ENCODE data around the gene CDH23.

DNA sequence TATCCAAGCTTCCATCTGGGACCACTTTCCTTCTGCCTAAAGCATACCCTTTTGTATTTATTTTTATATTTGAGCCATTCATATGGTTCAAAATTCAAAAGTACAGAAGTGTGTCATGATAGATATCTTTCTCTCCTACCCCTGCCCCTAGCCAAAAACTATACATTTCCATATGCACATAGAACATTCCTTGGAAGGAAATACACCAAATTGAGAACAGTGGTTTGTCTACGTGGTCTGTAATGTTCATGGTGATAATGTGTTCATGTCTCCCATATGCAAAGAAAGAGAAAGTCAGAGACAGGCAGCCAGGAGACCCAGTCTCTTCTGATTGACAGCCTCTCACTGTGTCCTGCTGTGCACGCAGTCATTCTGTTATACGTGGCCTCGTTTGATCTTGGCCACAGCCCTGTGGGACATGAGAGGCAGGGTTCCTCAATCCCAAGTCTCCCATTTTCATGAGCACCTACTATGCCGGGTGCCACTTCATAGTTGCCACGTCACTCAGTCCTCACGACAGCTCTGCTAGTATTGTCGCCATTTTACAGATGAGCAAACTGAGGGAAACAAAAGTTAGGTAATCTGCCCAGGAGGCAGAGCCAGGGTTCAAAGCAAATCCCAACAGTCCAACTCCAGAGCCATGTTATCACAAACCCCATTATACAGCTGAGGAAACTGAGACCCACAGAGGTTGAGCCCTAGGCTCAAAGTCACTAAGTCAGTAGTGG, 8.0 kb upstream of the CDH23 start:
- TF ChIP-seq, protein P1, sequence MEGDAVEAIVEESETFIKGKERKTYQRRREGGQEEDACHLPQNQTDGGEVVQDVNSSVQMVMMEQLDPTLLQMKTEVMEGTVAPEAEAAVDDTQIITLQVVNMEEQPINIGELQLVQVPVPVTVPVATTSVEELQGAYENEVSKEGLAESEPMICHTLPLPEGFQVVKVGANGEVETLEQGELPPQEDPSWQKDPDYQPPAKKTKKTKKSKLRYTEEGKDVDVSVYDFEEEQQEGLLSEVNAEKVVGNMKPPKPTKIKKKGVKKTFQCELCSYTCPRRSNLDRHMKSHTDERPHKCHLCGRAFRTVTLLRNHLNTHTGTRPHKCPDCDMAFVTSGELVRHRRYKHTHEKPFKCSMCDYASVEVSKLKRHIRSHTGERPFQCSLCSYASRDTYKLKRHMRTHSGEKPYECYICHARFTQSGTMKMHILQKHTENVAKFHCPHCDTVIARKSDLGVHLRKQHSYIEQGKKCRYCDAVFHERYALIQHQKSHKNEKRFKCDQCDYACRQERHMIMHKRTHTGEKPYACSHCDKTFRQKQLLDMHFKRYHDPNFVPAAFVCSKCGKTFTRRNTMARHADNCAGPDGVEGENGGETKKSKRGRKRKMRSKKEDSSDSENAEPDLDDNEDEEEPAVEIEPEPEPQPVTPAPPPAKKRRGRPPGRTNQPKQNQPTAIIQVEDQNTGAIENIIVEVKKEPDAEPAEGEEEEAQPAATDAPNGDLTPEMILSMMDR (IDR thresholded peaks at IDR 0.05): no peak
- no peak for TF ChIP-seq POLR2A (IDR thresholded peaks at IDR 0.05)
